HAP-1 (cell line): Measurements from ENCODE around the gene SPSB4.
A peak's percentile ranks its signal among the peaks of the same experiment; 100 is the strongest.

Experiments used
- DNase-seq, 2 experiments: peaks; one replicate each; pipeline ENCODE4 v3.0.0-alpha.2; 2016 to 2020; ENCODE audit warnings: low spot score in 2 of 2
- H3K27me3 ChIP-seq: fragments of 250-450 bp; sonication (Bioruptor Pico); 2 replicates; pipeline ENCODE4 v1.5.1; 2020; ENCODE audit warnings: low read depth, mild to moderate bottlenecking, moderate library complexity
- H3K36me3 ChIP-seq: fragments of 250-450 bp; sonication (Bioruptor Pico); replicated peaks from 2 replicates; pipeline ENCODE4 v1.5.1; 2020; ENCODE audit warnings: mild to moderate bottlenecking
- H3K4me1 ChIP-seq: fragments of 250-450 bp; sonication (Bioruptor Pico); 2 replicates; pipeline ENCODE4 v1.5.1; 2020; ENCODE audit warnings: mild to moderate bottlenecking
- H3K4me3 ChIP-seq: fragments of 250-450 bp; sonication (Bioruptor Pico); 2 replicates; pipeline ENCODE4 v1.5.1; 2020; ENCODE audit warnings: mild to moderate bottlenecking, moderate library complexity
- H3K9me3 ChIP-seq: fragments of 250-450 bp; sonication (Bioruptor Pico); 2 replicates; pipeline ENCODE4 v1.5.1; 2020; ENCODE audit warnings: mild to moderate bottlenecking, moderate library complexity
- in situ Hi-C: fragments of 300-500 bp; cut with MboI; formaldehyde crosslinking; loops from 3 replicates; pipeline ENCODE4 v1.14.3; 2020; ENCODE audit warnings: low sequenced_read_pairs, inconsistent platforms, mixed read lengths

SPSB4 gene

DNA sequence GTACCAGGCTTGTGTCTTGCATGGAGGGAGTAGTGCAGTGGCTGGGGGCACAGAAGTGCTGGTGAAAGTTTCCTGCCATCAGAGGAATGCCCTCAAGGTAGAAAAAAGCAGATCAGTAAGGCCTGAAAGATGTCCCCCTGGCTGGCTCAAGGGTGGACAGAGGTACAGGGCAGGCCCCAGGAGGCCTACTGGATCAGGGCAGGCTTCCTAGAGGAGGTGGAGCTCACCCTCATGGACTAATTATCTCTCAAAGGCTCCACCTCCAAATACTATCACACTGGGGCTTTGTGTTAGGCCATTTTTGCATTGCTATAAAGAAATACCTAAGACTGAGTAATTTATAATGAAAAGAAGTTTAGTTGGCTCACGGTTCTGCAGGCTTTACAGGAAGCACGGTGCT, 7.8 kb downstream of the SPSB4 start:
- Histone ChIP-seq H3K9me3 (no peaks in the 10 kb centered on the region), H3K4me3 (no peak overlapping the region), H3K36me3 (no peaks in the 10 kb centered on the region), H3K27me3 (no peaks in the 10 kb centered on the region), H3K4me1 (no peaks in the 10 kb centered on the region)
- DNase-seq: no peak
- in situ Hi-C loops: no loop called here

DNA sequence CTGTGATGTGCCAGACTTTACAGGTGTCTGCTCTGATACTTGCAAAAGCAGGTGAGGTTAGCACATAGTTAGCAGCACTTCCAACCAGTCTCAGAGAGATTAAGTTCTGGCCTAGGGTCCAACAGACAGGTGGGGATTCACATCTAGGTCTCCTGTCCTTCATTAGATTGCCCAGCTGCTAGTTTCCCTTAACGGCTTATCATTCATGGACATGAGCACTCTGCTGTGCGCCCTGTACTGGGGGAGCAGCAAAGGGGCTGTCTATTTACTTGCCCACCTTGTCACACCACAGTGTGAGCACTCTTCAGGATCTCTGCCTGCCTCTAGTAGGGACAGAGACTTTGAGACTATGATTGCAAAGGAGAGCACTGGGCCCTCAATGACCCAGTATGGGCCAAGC, 8.7 kb downstream of the SPSB4 start:
- Histone ChIP-seq H3K4me3 (no peak overlapping the region), H3K27me3 (no peaks in the 10 kb centered on the region), H3K4me1 (no peaks in the 10 kb centered on the region), H3K9me3 (no peaks in the 10 kb centered on the region), H3K36me3 (no peaks in the 10 kb centered on the region)
- DNase-seq: no peak
- in situ Hi-C loops: no loop called here

DNA sequence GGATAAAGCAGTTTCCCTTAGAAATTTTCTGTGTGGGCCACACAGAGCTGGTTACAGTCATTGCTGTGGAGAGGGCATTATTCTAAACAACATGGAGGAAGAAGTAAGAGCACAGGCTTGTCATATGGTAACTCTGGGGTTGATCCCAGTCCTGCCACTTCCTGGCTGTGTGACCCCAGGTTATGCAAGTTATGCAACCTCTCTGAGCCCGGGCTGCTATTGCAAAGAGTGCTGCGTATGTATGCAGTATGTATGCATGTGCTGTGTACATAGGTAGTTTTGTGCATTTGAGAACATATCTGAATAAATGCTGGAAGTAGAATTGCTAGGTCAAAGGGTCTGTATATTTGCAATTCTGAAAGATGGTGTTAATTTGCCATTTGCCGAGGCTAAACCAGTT, 9.2 kb downstream of the SPSB4 start:
- Histone ChIP-seq H3K36me3 (no peaks in the 10 kb centered on the region), H3K9me3 (no peaks in the 10 kb centered on the region), H3K4me3 (no peak overlapping the region), H3K4me1 (no peaks in the 10 kb centered on the region), H3K27me3 (no peaks in the 10 kb centered on the region)
- no peak for DNase-seq
- in situ Hi-C loops: no loop called here

DNA sequence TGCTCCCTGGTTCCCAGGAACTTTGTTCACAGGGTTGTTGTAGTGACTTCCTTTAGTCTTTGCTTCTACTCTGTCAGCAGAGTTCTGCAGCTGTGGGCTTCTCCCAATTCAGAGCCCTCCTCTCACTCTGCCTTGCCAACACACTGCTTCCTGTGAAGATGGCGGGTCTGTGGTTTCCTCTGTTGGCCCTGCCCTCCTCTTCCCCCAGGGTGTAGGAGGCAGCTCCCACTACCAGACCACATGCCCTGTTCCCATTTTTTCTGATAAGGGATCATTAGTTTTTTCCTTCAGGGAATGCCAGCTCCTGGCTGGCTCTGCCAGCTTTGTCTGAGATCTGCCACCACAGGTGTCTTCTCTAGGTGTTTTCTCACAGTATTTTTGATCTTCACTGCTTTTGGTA, 12.7 kb downstream of the SPSB4 start:
- in situ Hi-C loops: no loop called here
- peak in 1 of 2 experiments; percentile 5 for DNase-seq

DNA sequence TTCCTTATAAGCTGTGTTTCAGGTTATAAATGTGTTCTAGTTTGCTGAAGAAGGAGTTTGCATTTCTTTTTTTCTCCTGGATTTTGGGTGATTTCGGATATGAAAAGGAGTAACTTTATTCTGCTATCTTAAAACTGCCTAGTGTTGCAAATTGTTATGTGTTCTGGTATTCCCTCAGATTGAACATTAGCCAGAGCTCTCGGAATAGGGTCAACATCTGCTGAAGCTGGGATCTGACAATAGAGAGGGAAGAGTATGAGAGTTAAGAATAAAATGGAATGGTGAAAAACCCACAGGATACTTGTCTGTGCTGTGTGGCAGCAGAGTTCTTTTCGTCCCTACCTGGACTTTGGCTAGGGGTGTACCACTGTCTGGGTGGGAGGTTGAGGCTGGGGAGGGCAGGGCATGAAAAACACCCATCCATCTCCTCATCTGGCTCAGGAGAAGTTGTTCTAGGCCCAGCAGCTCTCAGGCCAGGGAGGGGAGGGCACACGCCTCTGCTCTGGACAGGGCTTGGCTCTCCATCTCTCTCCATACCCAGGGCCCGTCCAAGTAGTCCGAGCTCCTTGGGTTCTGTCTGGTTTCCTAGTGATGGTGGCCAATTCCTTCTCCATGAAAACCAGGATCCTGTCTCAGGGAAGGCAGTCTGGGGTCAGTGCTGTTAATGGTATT, 13.2 kb downstream of the SPSB4 start:
- Histone ChIP-seq H3K4me3 (no peak overlapping the region), H3K9me3 (no peaks in the 10 kb centered on the region), H3K27me3 (no peaks in the 10 kb centered on the region)

More for the DNA sequence above, 12.7 kb downstream of the SPSB4 start:
- Histone ChIP-seq H3K9me3 (no peaks in the 10 kb centered on the region), H3K4me3 (no peak overlapping the region), H3K27me3 (no peaks in the 10 kb centered on the region), H3K36me3 (no peaks in the 10 kb centered on the region), H3K4me1 (no peaks in the 10 kb centered on the region)

GRCh38 chr3:141065258-141065657, 14.1 kb downstream of the SPSB4 start:
- in situ Hi-C loops: no loop called here
- Histone ChIP-seq H3K4me1 (no peaks in the 10 kb centered on the region), H3K36me3 (no peaks in the 10 kb centered on the region), H3K9me3 (no peaks in the 10 kb centered on the region), H3K27me3 (no peaks in the 10 kb centered on the region), H3K4me3 (no peak overlapping the region)
- DNase-seq: peak in 1 of 2 experiments; percentile 4

More for the DNA sequence above, 13.2 kb downstream of the SPSB4 start:
- DNase-seq: no peak
- in situ Hi-C loops: no loop called here
- no peaks in the 10 kb centered on the region for H3K4me1 ChIP-seq
- no peaks in the 10 kb centered on the region for H3K36me3 ChIP-seq

DNA sequence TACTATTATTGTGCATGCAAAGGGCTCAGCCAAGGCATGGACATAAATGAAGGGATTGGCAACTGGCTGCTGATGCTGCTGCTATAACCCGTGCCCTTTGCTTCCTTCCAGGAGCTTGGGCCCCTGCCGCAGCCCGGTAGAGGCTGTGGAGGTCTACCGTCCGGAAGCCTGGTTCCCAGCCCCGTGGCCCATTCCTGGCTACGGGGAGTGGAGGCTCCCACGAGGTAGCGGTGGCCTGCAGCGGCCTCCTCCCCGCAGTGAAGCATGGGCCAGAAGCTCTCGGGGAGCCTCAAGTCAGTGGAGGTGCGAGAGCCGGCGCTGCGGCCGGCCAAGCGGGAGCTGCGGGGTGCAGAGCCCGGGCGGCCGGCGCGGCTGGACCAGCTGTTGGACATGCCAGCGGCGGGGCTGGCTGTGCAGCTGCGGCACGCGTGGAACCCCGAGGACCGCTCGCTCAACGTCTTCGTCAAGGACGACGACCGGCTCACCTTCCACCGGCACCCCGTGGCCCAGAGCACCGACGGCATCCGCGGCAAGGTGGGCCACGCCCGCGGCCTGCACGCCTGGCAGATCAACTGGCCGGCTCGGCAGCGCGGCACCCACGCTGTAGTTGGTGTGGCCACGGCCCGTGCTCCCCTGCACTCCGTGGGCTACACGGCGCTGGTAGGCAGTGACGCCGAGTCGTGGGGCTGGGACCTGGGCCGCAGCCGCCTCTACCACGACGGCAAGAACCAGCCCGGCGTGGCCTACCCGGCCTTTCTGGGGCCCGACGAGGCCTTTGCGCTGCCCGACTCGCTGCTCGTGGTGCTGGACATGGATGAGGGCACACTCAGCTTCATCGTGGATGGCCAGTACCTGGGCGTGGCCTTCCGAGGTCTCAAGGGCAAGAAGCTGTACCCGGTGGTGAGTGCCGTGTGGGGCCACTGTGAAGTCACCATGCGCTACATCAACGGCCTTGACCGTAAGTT, 15.0 kb downstream of the SPSB4 start:
- no peaks in the 10 kb centered on the region for H3K36me3 ChIP-seq
- in situ Hi-C loops: no loop called here
- no peaks in the 10 kb centered on the region for H3K27me3 ChIP-seq
- no peaks in the 10 kb centered on the region for H3K4me1 ChIP-seq
- no peaks in the 10 kb centered on the region for H3K9me3 ChIP-seq
- DNase-seq: peak in 1 of 2 experiments; percentile 3
- H3K4me3 ChIP-seq: no peak overlapping the region

DNA sequence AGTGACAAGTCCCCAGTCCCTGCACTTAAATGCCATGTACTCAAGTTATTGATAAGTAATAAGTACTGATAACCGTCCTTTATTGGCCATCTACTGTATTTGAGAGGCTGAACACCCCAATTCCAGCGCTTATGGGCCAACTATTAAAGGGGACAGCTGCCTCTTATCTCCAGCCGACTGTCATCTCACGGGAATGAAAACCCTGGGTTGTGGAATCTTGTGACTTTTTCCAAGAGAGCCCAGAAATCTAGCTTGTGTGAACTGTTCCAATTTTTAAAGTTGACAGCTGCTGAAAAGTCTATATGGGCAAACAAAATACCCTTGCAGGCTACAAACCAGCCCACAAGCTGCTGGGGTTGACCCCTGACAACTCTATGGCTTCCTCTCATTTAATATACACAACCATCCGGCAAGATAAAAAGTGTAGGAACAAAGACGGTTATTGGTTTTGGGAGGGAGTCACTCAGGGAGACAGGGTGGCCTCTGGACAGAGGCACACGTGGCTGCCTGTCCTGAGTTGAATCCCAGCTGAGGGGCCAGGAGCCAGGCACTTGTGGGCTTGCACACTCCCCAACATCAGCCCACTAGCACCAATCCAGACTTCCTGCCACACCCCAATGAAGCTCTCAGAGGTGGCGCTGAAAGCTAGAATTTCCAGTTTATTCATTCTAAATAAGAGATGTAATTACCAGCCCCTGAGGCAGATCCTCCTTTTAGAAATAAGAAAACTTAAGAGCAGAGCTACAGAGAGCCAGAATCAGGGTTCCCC, 16.2 kb downstream of the SPSB4 start:
- no peaks in the 10 kb centered on the region for H3K36me3 ChIP-seq
- H3K4me1 ChIP-seq: no peaks in the 10 kb centered on the region
- no peaks in the 10 kb centered on the region for H3K9me3 ChIP-seq
- no peaks in the 10 kb centered on the region for H3K27me3 ChIP-seq
- in situ Hi-C loops: no loop called here
- H3K4me3 ChIP-seq: no peak overlapping the region
- DNase-seq: no peak

DNA sequence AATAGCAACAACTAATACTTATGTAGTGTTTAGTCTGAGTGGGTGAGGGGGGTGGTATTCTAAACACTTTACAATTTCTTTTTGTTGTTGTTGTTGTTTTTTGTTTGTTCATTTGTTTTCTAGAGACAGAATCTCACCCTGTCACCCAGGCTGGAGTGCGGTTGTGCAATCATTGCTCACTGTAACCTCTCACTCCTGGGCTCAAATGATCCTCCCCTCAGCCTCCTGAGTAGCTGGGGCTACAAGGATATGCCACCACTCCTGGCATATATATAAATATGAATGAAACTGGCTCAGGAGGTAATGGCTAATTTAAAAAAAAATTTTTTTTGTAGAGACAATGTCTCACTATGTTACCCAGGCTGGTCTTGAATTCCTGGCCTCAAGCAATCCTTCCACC, 19.1 kb downstream of the SPSB4 start:
- no peaks in the 10 kb centered on the region for H3K27me3 ChIP-seq
- no peaks in the 10 kb centered on the region for H3K36me3 ChIP-seq
- H3K9me3 ChIP-seq: no peaks in the 10 kb centered on the region
- H3K4me1 ChIP-seq: no peaks in the 10 kb centered on the region
- no peak for DNase-seq
- H3K4me3 ChIP-seq: no peak overlapping the region
- in situ Hi-C loops: no loop called here

DNA sequence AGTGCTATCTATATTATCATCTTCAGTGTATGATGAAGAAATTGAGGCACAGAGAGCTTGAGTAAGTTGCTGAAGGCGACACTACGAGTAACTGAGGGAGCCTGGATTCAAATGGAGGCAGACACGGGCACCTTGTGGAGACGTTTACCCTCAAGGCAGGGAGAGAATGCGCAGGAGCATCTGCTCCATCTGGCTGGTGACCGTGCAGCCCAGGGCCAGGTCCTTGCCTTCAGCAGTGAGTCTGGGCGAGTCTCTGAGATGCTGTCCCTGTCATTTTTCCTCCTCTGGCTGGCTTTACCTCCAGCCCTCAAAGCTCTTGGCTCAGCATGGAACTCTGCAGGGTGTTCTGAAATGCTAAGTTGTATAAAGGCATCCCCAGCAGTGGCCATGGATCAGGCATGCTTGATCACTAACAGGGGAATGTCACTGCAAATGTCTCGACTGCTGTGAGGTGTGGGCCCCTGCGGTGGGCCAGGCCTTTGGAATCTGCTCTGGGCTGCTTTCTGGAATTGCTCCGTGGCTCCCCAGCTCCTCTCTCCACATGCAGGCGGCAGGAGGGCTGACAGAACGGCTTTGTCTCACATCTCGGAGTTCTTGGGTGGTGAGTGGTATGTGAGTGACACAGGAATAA, 19.7 kb downstream of the SPSB4 start:
- Histone ChIP-seq H3K27me3 (no peaks in the 10 kb centered on the region), H3K4me3 (no peak overlapping the region), H3K9me3 (no peaks in the 10 kb centered on the region), H3K36me3 (no peaks in the 10 kb centered on the region), H3K4me1 (peaks cover under 1% of the 10 kb centered on the region)
- DNase-seq: no peak
- in situ Hi-C loops: no loop called here

DNA sequence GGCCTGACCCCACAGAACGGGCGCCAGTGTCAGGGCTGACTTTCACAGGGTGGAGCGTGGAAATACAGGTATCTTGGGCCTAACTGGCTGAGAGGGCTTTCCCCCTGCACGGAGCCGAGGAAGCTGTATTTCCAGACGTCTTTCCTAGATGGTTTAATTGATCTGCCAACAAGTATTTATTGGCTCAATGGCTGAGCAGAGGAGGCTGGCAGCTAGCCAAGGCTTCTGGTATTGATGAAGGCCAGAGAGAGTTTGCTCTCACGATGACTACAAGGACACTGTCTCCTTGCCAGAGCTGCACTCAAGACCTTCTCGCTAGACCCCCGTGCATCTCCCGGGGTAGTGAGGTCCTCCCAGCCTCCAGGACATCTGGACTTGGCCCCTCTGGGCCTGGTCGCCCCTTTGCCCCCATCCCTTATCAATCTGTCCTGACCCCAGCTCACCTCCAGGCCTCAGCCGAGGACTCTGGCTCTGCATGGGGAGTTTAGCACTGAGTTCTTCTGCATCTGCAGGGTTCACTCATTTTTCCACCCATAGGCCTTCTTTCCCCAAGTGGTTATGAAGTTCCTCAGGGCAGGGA, 20.6 kb downstream of the SPSB4 start:
- Histone ChIP-seq H3K4me1 (peaks cover 9% of the 10 kb centered on the region), H3K27me3 (no peaks in the 10 kb centered on the region), H3K36me3 (no peaks in the 10 kb centered on the region), H3K9me3 (no peaks in the 10 kb centered on the region), H3K4me3 (no peak overlapping the region)
- in situ Hi-C loops: no loop called here
- DNase-seq: no peak

DNA sequence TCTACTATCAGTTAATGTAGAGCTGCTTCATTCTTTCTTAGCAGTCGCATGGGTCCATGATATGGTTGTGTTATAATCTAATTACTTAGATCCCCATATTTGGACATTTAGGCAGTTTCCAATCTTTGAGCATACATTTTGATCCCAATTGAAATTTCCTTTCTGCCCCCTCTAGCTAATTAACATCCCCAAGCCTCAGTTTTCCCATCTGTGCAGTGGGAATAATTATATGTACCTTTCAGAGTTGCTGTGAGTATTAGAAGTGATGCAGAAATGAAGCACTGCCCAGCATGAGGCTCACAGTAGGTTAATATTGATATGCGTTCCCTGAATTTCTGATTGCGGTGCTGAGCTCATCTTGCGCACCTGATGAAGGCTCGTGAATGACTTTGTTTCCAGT, 21.8 kb downstream of the SPSB4 start:
- Histone ChIP-seq H3K4me3 (no peak overlapping the region), H3K4me1 (peaks cover 20% of the 10 kb centered on the region), H3K36me3 (no peaks in the 10 kb centered on the region), H3K9me3 (no peaks in the 10 kb centered on the region), H3K27me3 (no peaks in the 10 kb centered on the region)
- DNase-seq: no peak
- in situ Hi-C loops: no loop called here

GRCh38 chr3:141073580-141073979, 22.4 kb downstream of the SPSB4 start:
- Histone ChIP-seq H3K4me1 (peaks cover 20% of the 10 kb centered on the region), H3K27me3 (no peaks in the 10 kb centered on the region), H3K4me3 (no peak overlapping the region), H3K9me3 (no peaks in the 10 kb centered on the region), H3K36me3 (no peaks in the 10 kb centered on the region)
- in situ Hi-C loops: no loop called here
- no peak for DNase-seq
